Stimulated activated CD8-positive, alpha-beta memory T cell treated with anti-CD3 and anti-CD28 coated beads, Interleukin-12 subunit alpha, Interleukin-12 subunit beta, amount 100 ng/mL, for 1 hour (primary cell): ENCODE data around the gene SCAF4.
"Not testable (repeated sequence)": the region's sequence is repeated elsewhere in the genome, so short reads cannot be mapped to it uniquely, and the experiment has no call there.

Experiments used
- DNase-seq: peaks from one replicate; pipeline ENCODE4 v3.0.0-alpha.2; 2020; ENCODE audit warnings: low read depth

Gene SCAF4

DNA sequence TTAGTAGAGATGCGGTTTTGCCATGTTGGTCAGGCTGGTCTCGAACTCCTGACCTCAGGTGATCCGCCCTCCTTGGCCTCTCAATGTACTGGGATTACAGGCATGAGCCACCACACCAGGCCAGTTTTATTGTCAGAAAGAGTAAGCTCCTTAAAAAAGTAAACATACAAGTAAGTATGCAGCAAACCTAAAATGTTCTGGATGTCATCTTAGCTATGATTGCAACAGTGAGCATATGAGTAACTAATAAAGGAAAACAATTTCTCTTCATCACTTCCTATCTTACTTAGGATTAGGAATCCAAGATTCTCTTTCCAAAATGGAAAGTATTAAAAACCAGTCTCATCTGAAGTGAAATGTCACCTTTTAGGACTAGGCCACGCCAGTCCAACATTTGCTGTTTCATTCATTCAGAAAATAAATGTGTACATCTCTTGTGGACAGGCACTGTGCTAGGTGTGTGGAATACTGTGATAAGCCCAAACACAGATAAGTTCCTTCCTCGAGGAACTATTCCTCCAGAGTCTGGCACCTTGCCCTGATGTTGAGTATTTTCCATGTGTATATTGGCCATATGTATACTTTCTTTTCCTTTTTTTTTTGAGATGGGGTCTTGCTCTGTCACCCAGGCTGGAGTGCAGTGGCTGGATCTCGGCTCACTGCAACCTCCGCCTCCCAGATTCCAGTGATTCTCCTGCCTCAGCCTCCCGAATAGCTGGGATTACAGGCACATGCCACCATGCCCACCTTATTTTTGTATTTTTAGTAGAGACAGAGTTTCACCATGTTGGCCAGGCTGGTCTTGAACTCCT is 5.9 kb upstream of the SCAF4 start:
- DNase-seq = not testable (repeated sequence)

DNA sequence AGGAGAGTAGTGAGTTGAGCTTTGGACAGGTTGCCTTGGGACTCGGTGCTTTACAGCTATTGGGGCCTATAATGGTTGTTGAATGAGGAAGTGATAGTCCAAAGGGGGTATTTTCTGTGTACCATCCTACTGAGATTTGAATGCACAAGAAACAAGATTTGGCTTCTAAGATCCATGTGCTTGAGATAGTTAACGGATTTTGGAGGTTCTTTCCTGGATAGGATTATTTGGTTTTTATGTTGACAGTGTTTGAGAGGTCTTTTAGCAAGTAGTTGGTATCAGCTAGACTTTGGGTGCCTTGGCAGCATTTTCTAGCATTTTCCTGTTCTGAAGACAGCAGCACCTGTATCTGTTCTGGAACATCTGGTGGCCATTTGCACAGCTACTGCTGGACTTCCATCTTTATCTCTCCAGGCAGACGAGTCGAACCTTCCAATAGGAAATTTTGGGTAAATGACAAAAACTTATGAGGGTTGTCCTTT is 3.6 kb upstream of the SCAF4 start:
- no peak for DNase-seq

DNA sequence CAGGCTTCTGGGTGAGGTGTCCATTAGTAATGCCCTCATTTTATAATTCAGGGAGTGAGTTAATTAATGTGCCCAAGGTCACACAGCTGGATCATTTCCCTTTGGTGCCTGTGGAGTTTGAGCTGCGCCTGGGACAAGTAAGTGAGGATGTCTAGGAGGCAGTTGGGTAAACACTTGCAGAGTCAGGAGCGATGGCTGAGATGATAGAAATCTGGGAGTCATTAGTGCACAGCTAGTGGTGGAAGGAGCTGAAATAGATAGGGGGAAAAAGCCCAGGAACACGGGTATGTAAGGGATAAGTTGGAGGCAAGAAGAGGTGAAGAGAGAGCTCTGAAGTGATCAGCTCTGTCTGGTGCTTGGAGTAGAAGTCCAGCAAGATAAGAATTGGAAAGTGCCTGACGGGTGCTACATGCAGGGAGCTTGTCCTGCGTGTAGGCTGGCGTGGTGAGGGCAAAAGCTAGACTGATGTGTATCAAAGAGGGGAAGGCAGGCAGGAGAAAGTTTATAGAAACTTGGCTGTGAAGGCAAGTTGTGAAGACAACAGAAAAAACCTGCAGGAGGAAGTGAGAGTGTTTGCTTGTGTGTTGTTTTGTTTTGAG is 1.7 kb upstream of the SCAF4 start:
- no peak for DNase-seq

DNA sequence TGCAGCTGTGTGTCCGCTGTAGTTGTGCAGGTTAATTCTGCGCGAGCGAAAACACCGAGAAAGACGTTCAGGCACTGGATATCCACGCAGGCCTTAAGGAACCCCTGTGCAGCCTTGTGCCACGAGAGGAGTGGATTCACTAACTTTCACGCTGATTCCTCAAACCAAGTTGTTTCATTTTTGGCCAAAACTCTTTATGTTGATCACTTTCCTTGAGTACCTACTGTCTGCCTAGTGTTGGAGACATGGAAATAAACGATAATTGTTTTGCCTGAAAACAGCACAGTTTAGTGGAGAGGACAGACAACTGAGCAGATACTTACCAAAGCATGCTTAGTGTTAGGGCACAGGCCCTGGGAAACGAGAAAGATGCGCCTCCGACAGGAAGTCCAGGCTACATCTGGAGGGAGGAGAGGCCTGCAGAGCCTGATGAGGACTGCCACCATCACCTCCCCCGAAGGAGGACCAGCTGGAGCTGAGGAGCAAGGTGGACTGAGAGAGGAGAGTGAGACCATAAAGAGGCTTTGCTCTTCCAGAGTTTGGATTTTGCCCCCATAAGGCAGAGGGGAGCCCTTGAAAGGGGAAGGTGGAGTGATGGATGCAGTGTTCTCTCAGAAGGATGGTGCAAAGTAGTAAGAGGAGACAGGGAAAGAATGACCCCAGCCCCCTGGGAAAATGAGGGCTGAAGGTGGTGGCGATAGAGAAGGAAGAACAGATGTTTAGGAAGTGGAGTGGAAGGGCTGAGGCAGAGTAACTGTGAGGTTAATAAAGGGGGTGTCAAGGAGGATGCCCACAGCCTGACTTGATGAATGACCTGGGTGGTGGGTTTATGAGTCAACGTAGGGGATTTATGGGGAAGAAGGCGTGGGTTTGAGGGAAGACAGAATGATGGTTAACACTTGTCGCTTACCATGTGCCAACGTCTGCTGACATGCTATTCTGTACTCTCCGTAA is 956 bp upstream of the SCAF4 start:
- no peak for DNase-seq

DNA sequence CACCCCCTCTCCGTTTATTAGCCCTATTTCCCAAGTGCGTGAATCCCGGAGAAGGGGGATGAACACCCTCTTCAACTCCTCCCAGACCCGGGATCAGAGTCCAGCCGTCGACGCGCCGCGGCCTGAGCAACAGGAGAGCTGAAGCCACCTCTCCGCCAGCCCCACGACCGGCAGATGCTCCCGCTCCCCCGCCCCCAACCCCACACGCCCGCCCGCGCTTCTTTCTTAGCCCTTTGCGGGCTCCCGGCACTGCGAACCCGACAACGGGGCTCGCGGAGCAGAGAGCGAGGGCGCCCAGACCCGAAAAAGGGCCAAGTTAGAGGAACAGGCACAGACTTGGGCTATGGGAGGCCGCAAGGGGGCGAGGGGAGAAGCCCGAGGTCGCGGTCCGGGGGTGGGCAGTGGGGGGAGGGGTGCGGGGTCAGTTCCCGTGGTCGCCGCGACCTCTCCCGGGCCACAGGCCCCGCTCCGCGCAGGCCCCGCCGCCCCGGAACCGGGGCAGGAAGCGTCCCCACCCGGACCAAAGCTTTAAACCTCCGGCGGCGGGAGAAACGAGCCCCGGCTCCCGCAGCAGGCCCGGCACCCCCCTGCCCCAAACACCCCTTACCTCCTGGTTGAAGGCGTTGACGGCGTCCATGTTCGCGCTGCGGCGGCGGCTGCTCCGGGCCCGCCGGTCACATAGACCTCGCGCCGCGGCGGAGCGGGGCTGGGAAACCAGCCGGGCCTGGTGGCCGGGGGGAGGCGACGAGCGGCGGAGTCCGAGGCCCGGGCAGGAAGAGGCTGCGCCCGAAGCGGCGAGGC is 662 bp downstream of the SCAF4 start:
- DNase-seq = peak; percentile 24

DNA sequence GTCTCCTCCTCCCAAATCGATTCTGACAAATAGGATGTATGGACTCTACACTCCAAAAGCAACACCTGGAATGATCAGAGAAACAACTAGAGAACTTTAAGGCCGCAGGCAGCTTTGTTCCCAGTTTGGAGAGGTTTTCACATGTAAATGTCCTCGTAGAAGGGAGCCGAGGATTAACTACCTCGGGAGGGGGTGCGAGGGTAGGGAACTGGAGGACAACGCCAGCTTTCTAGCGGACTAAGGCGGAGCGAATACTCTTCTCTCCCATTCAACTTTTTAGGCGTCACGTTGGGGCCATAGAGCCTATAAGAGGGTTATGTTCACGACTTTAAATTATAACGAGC is 1.2 kb downstream of the SCAF4 start:
- DNase-seq = no peak

DNA sequence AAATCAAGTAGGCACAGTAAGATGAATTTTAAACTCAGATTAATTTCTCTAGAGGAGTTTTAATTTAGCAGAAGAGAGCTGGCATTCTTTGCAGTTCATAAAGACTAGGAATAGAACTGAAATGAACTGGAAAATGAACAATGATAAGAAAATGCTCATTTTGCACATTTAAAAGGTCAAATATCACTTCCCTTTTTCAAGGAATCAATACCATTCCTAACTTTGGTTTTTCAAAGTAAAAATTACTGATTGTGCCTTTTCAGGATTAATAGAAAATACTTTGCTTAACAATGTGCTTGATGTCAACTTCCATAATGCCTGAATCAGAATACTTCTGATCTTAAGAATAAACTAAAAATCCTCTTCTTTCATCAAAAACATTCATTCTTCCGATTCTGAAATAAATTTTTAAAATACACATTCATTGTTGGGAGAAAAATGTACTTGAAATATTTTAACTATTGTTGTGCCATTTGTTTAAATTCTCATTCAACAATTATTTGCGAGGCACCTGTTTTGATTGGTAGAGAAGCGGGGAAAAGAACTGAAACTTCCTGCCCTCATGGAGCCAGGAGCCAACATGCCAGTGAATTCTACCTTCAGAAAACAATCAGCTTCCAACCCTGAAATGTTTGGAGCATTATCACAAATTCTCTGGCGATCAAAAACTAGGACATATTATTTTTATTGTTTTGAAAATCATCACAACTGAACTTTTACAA is 2.1 kb downstream of the SCAF4 start:
- DNase-seq = no peak

DNA sequence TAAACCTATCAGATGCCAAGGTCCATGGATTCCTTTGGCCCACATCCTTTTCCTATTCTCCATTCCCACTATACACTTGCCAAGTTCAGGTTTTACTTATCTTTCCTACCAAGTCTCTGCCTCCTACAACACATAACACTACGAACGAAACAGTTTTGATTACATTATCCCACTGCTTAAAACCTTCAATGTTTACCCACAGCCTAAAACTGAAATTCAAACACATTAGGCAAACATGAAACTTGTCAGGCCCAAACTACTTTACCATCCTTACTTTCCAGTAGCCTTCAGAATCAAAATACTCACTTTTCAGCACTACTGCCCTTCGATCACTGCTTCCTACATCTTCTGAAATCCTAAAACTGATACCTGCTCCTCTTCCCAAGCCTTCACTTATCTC is 3.0 kb downstream of the SCAF4 start:
- DNase-seq = no peak

DNA sequence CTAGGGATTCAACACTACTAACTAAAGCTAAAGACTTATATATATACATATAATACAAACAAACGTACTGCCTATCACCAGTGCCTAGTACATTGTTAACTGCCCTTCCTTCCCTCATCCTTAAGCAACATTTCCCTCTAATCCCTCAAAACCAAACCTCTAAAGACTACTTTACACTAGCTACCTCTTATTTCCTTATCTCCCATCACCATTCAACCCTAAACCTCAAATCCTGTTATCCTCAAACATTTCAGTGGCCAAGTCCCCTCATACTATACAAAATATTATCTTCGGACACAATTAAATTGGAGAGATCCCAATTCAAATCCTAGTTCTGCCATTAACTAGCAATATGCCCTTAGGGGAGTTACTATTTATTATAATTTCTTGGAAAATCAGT is 3.7 kb downstream of the SCAF4 start:
- DNase-seq = no peak

DNA sequence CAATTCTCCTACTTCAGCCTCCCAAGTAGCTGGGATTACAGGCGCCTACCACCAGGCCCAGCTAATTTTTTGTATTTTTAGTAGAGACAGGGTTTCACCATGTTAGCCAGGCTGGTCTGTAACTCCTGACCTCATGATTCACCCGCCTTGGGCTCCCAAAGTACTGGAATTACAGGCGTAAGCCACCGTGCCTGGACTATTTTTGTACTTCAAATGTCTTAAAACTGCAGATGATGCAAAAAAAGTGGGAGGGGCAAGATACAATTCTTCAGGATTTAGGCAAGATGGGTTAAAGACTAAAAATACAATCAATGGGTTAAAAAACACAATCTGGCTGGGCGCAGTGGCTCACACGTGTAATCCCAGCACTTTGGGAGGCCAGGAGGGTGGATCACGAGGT is 4.7 kb downstream of the SCAF4 start:
- no peak for DNase-seq

DNA sequence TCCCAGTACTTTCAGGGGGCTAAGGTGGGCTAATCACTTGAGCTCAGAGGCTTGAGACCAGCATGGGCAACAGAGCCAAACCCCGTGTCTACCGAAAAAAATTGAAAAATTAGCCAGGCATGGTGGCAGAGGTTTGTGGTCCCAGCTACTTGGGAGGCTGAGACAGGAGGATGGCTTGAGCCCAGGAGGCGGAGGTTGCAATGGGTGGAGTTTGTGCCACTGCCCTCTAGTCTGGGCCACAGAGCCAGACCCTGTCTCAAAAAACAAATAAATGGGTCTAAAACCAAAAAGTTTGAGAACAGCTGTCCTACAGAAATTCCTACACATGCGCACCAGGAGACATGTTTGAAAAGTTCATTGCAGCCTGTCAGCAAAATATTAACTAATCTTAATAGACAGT is 5.5 kb downstream of the SCAF4 start:
- no peak for DNase-seq

DNA sequence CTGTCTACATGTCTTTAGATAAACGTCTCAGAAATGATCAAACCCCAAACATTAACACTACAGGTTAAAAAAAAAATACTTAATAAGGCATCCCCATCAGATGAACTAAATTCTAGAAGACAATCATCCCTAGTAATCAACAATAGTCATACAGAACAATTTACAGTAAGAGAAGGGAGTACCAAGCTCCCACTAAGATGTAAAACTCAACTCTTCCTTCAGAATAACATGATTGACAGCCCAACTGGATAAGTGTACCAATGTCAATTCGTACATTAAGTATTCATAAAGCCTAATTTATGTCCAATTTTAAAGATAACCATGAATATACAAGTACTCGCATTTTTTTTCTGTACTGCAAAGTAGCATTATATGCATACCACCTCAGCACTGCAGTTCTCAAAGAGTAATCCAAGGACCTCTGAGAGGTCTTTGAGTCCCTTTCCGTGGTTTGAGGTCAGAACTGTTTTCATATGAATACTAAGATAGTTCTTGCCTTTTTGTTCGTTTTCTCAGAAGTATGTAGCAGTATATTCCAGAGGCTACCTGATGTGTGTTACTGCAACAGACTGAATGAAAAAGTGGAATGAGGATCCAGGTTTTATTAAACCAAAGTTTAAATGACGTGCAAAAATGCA is 6.6 kb downstream of the SCAF4 start:
- DNase-seq = no peak

DNA sequence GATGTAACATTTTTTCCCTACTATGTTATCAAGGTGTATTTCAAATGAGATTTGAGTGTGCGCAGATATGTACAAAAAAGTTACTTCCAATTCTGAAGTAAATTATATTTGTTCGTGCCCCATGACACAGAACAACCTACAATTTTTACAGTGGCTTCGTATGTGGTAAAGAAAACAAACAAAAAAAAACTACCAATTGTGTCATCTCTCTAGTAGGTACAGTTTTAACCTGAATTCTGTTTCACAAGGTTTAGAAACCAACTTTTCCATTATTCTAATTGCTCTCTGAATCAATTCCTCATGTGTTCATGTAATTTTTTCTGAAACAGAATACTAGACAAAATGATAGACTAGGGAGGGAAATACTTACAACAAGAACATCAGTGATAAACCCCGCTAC is 7.4 kb downstream of the SCAF4 start:
- DNase-seq = no peak

DNA sequence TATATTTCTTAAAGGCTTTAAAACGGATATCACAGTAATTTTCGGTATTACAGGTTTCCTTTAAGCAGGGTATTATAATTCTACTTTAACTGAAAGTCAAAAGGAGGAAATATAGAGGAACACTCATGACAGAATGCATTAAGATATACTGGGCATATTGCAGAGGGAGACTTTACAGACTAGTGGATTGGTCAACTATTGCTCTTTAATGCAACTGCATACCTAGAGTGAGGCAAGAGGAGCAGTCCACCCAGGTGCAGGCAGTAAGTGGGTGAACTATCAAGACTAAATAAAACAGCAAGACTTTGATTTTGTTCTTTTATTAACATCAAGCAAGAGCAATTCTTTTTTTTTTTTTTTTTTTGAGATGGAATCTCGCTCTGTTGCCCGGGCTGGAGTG is 10.5 kb downstream of the SCAF4 start:
- DNase-seq = no peak

DNA sequence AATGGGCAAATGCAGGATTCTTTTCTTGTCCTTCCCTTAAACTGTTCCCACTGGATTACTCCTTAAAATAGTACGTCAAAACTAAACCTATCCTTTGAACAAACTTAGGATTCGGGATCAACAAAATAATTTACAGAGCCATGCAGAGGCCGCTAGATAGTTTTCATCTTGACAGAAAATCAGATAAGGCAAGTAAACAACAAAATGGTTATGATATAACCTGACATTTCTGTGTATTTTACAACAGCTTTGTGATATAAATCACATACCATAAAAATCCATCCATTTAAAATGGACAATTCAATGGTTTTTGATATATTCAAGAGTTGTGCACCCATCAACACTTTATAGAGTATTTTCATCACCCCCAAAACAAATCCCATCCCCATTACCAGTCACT is 11.2 kb downstream of the SCAF4 start:
- DNase-seq = no peak

DNA sequence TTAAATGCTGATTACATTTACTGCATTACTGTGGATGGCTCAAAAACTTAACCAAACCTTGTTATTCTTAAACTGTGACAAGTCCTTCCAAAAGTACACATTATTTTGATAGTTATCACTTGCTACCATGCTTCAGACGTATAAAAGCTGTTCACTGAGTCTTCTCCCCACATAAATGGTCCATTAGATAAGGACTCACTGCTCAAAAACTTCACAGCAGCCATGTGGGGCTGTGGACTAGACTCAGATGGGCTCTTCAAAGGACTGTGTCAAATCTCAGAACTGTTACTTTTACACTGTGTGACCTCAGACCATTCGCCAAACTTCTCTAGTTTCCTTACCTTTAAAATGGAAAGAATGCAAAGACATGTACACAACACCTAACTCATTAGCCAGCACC is 11.6 kb downstream of the SCAF4 start:
- DNase-seq = no peak

DNA sequence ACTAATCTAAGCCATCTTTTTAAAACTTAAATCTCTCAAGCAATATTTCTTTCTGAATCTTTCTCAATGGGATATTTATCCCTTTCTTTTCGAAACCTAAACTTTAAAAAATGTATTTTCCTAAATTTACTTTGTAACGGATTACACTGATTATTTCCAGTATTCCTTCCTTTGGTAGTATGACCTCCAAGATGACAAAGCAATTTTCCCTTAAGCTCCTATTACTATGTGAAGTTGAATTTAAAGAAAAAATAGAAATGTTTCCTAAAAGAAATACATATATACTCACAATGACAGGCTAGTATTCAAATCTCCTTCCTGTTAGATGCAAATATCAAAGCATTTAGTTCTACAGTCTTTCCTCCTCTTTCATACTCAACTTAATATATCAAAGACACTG is 15.8 kb downstream of the SCAF4 start:
- no peak for DNase-seq

DNA sequence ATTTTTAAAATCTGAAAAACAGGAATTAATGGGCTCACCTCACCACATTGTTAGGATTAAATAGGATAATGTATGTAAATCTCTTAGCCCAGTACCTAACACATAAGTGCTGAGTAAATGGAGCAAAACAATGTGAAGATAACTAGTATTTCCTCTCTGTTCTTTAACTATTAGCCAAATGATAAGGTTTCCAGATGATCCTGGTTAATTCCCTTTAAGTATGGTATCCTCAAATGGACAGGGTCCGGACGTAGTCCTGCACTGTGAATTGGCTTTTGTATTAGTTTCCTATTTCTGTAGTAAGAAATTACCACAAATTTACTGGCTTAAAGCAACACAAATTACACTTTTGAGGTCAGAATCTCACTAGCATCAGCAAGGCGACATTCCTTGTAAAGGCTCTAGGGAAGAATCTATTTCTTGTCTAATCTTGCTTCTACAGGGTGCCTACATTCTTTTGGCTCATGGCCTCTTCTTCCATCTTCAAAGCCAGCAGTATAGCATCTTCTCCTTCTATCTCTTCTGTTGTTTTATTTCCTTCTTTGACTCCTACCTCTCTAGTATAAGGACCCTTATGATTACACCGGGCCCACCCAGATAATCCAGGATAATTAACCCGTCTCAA is 17.1 kb downstream of the SCAF4 start:
- DNase-seq = no peak

DNA sequence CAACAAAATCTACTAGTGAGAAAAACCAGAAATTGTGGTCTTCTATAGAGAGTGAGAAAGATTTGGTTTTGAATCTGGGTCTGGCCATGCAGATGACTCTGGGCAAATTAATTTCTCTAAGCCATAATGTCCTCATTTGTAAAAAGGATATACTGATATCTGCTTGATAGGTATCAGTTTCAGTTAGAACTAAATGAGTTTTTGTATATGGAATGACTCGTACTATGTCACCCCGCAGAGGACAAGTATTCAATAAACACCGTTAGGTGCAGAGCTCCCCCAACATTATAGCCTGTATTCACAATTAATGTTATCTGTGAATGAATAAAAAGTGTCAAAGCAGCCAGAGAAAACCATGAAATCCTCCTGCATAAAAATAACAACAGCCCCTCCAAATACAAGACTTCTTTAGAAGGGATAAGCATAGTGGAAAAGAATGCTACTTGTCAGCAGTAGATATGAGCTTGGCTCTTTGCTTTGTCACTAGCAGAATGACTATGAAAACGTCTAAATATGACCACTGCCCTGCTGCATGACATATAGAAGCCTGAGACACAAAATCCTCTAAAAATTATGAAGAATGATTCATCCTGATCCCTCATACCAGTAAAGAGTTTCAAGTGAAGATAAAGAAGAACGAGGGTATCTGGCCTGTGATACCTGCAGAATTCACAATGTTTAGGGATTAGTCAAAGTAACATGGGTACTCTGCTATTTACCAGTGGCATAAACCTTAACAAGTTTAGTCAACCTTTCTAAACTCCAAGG is 17.8 kb downstream of the SCAF4 start:
- DNase-seq = no peak

DNA sequence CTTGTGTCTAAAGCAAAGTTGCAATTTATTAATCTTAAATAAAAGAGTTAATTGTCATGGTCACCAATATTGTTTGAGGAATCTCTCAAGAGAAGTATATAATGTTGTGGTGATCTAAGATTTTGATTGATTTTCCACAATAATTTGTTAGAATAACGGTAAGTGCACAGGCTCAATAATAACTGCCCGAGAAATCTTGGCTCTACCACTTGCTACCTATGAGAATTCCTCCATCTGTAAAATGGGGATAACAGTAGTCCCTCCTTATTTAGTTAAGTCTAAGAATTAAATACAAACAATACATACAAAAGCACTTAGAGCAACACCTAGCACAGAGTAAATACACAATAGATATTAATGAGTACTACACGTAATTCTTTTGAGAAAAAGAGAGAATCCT is 18.8 kb downstream of the SCAF4 start:
- no peak for DNase-seq
